GM18519 (cell line): Measurements from ENCODE around the gene ABCC1.

ENCODE experiments used
- ATAC-seq: cut with Tn5 transposase; IDR thresholded peaks from one replicate; pipeline ENCODE4 v1.9.1; 2021; ENCODE audit warnings: mild to moderate bottlenecking, moderate library complexity; ENCODE audit not compliant: unreplicated experiment, low FRiP score

ABCC1 gene

GRCh38 chr16:16124438-16124837, 175.0 kb downstream of the ABCC1 start:
- ATAC-seq = no peak

- ATAC-seq = no peak
These were observed 175.6 kb downstream of the ABCC1 start for GRCh38 chr16:16124974-16125373.

GRCh38 chr16:16126896-16127295, 177.5 kb downstream of the ABCC1 start:
- ATAC-seq = no peak

GRCh38 chr16:16127469-16128116, 178.2 kb downstream of the ABCC1 start:
- ATAC-seq = no peak

- ATAC-seq = no peak
These were observed 181.8 kb downstream of the ABCC1 start for GRCh38 chr16:16131204-16131603.

- ATAC-seq = no peak
These were observed 182.2 kb downstream of the ABCC1 start for GRCh38 chr16:16131659-16132058.

- no peak for ATAC-seq
These were observed 184.7 kb downstream of the ABCC1 start for GRCh38 chr16:16133943-16134604.

- ATAC-seq = no peak
These were observed 187.2 kb downstream of the ABCC1 start for GRCh38 chr16:16136588-16136987.

- no peak for ATAC-seq
These were observed 187.7 kb downstream of the ABCC1 start for GRCh38 chr16:16137110-16137509.

GRCh38 chr16:16138034-16138635, 188.7 kb downstream of the ABCC1 start:
- ATAC-seq = no peak

GRCh38 chr16:16139061-16139460, 189.6 kb downstream of the ABCC1 start:
- no peak for ATAC-seq

GRCh38 chr16:16139806-16140205, 190.4 kb downstream of the ABCC1 start:
- no peak for ATAC-seq

- ATAC-seq = no peak
These were observed 191.1 kb downstream of the ABCC1 start for GRCh38 chr16:16140537-16140936.

- ATAC-seq = no peak
These were observed 191.7 kb downstream of the ABCC1 start for GRCh38 chr16:16141141-16141540.

GRCh38 chr16:16141784-16142396, 192.5 kb downstream of the ABCC1 start:
- no peak for ATAC-seq

GRCh38 chr16:16143038-16143763, 193.8 kb downstream of the ABCC1 start:
- no peak for ATAC-seq

- ATAC-seq = no peak
These were observed 194.5 kb downstream of the ABCC1 start for GRCh38 chr16:16143931-16144330.

GRCh38 chr16:16144416-16144815, 195.0 kb downstream of the ABCC1 start:
- no peak for ATAC-seq

- ATAC-seq = no peak
These were observed 195.9 kb downstream of the ABCC1 start for GRCh38 chr16:16145286-16145685.

GRCh38 chr16:16146380-16147315, 197.2 kb downstream of the ABCC1 start:
- no peak for ATAC-seq
